HG03575 (cell line): Measurements from ENCODE around the gene SERGEF.
"Not testable (repeated sequence)": the region's sequence is repeated elsewhere in the genome, so short reads cannot be mapped to it uniquely, and the experiment has no call there.

Source experiments
- ATAC-seq: cut with Tn5 transposase; IDR thresholded peaks from one replicate; pipeline ENCODE4 v1.9.1; 2021; ENCODE audit not compliant: unreplicated experiment, insufficient number of reproducible peaks, low FRiP score; ENCODE audit errors: extremely low read depth

Gene SERGEF

DNA sequence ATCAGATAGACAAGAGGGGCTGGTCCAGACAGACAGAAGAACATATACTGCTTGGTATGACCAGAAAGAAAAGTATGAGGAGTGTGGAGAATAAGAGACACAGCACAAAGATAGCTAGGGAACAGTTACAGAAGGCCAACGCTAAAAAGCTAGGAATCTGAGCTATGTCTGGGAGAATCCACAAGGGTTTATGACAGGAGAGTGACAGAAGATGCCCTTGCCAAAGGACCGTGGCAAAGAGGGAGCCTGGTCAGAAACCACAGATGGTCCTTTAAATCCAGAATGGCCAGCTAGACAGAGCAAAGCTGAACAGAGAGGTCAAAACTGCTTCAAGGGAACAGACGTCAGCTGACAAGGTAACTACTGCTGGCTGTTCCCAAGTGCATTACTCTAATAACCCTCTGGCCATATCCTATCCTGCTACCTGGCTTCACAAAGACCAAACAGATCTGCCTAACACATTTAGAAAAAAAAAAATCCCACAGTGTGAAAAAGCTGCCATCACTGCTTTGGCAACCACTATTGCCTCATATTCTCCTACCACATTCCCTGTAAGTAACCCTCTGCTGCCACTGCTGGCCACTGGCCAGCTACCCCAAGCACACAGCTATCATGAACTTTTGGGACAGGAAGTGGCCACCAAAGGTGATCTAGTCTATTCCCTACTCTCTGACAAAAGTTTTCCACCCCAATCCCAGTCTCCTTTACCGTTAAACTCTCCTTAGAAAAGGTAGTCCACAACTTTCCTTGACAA is 7.3 kb downstream of the SERGEF start:
- no peak for ATAC-seq

DNA sequence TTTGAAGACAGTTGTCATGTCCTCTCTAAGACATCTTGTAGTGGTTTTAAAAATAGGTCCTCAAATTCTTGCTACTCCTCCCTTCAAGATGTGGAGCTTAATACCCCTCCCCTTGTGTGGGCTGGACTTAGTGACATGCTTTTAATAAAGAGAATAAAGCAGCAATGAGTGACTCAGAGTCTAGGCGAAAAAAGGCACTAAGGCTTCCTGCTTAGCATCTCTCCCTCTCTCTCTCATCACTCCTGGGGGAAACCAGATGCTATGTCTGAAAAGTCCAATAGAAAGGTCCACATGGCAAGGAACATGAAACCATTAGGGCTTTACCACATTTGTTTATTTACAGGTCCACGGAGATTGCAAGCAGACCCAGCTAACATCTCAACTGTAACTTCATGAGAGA is 11.7 kb downstream of the SERGEF start:
- ATAC-seq: no peak

DNA sequence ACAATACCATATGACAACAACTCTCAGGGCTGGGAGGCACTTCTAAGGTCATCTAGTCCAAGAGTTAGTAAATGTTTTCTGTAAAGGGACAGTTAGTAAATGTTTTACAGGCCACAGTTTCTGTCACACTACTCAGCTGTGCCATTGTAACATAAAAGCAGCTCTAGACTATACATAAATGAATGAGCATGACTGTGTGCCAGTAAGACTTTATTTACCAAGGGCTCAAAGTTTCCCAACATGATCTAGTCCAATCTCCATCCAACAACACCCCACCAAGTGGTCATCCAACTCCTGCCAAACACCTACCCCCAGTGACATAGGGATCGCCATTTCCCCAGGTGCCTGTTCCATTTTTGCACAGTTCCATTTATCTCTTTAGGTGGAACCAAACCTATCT is 12.1 kb downstream of the SERGEF start:
- no peak for ATAC-seq

DNA sequence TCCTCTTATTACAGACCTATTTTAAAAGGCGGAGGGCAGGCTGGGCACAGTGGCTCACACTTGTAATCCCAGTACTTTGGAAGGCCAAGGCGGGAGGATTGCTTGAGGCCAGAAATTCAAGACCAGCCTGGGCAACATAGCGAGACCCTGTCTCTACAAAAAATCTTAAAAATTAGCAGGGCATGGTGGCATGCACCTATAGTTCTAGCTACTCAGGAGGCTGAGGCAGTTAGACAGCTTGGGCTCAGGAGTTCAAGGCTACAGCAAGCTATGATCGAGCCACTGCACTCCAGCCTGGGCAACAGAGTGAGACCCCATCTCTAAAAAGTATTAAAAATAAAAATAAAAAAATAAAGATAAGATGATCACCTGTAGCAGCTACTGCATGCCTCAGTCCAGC is 12.7 kb downstream of the SERGEF start:
- not testable (repeated sequence) for ATAC-seq

DNA sequence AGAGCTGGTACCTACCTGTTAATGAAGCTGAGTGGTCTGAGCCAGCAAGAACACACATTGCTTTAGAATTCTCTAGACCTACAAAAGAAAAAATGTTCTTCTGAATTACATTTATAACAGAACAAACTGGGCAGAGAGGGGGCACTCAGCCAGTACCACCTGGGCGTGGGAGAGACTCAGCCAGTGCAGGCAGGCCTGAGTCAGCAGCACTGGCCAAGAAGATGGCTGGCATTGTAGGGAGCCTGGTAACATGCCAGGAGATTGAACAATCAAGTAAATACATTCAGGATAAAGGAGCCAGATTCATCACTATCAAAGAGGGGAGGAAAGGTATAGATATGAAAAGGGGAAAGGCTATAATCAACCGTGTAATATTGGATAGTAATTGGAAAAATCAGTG is 19.9 kb downstream of the SERGEF start:
- no peak for ATAC-seq

DNA sequence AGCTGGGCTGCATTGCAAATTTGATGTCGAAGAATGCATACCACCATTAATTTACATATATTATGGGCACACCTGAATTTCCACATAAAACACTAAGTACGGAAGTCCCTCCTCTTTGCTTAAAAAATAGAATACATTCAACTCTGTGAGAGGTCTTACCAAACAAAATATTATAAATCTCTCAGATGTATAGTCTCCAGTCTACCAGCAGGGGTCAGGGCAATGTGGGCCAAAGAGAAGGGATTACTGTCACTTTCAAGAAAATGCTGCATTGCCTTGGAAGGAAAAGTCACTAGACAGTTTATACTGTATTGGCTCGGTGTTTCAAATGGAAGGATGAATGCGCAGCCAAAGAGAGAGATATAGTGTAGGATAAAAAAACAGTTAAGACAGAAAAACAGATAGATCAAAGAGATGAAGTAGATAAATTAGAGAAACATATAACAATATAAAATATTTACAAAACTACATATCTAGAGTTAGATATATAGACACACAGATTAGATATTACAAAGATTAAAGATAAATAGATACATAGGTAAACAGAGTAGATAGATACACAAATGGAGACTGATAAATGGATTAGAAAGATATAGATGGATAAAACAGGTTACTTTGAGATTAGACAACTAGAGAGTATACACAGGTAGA is 20.9 kb downstream of the SERGEF start:
- ATAC-seq: no peak

DNA sequence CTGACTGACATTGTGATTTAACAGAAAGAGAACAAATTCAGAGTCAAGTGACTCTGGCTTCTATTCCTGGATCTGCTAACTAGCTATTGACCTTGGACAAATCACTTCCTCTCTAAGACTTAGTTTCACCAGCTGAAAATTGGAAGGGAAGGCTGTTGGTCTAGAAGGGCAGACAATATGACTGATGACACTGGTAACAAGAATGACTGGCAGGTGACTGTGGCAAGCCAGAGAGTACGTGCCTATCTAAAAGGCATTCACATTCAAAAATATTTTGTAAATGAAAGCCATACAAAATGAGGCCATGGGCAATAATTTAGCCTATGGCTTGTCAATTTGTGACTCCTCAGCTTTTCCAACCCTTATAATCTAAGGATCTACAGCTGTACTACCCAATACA is 23.5 kb downstream of the SERGEF start:
- ATAC-seq: no peak

DNA sequence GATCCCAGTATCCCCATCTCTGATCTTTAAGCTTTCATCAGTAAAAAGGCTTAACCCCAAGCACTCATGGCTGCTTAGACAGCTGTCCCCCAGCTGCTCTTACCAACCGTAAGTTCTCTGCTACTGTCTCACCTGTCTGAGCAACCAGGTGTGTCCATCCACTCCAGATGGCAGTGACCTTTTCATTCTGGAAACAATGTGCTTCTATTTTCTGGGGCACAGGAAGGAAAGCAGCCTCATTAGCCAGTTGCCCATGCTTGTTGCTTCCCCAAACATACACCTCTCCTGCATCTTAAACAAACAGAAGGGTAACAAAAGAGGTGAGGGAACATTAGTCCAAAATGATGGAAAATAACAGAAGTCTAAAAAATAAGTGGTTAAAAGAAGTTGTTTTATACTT is 24.4 kb downstream of the SERGEF start:
- ATAC-seq: no peak

DNA sequence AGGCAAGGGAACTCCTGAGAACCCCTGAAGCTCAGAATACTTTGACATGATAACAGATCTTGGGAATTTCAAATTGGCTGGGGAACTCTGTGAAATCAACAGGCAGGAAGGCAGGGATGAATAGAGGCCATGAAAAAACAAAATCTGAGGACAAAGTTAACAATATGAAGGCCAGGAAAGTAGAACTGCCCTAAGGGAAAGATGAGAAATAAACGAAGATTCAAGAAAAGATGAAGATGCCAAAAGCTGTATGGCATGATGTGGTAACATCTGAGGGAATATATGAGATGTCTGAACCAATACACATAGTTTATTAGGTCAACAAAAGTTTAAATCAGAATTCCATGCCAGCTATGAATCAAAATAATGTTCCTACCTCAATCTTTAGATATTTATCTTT is 25.0 kb downstream of the SERGEF start:
- ATAC-seq: no peak

DNA sequence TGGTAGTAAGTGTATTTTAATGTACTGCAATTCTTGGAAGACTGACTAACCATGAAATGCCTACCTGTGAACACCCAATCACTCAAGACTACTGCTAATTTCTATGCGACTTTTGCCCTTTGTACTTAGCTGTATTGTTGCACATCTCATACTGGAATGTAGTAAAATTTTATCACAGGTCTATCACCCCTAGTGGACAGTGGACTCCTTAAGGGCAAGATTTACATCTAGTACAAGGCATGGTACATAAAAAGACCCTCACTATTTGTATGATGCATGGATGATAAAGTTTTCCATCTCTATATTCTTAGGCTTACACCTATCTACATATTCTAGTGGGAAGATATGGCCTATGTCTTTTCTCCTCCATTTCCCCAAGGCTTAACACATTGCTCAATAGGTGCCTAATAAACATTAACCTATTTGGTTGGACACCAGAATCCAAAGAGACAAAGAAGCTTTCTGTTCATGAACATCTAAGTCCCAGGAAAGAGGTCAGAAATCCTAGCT is 26.1 kb downstream of the SERGEF start:
- no peak for ATAC-seq

DNA sequence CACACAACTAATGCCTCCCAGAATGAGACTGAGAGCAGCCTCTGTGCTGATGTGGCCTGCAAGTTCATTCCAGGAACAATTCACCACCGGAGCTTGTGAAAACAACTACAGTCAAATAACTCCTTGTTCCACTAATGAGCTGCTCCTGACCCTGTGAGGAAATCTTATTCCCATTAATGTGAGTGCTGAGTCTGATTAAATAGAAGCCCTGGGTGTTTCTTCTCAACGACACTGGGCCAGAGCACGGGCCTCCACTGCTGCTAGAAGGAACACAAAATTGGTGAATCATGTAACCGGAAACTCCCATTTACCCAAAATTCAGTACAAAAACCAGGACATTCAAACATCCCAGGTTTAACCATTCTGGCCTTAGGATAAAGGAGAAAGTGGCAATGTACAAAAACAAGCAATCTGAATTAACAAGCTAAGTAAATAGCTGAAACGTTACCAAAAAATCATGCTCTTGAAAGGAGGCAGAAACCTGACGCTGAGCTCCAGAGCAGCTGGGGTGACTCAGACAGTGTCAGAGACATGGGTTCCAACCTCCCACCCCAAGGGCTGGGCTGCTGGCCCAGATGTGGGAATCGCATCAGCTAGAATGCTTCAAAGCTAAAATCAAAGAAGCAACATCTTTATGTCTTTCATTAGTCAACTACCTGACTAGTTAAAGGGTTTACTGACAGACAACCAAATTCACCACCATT is 26.7 kb downstream of the SERGEF start:
- no peak for ATAC-seq

DNA sequence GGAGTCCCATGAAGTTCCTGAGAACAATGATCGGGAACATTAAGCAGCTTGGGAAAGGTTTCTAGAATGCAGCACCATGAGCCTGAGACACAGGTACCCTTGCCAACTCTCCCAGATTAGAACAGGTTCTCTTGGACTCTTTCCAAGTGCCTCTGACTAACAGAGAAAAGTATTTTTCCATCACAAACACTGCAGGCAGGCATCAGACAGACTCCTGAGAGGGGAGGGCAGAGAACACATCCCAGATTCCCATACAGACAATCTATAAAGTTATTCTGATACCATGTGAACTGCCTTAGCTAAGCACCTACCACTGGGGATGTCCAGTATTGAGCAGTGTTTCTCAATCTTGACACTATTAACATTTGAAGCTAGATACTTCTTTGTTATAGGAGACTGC is 27.3 kb downstream of the SERGEF start:
- no peak for ATAC-seq

DNA sequence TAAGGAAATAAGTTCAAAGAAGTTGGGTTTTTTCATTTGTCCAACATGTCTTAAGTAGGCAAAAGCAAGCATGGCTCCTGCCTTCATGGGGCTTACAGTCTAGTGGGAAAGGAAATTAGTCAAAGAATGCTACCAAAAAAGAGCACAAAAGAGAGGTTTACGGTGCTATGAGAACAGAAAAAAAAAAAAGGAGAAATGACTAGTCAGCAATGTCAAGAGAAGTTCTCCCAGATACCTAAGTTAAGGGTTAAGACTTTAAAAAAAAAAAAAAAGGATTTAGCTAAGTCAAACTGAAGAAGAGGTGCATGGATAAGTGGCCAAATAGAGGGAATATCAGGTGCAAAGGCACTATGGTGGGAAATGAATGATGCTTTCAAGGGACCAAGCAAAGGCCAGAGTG is 29.3 kb downstream of the SERGEF start:
- no peak for ATAC-seq

DNA sequence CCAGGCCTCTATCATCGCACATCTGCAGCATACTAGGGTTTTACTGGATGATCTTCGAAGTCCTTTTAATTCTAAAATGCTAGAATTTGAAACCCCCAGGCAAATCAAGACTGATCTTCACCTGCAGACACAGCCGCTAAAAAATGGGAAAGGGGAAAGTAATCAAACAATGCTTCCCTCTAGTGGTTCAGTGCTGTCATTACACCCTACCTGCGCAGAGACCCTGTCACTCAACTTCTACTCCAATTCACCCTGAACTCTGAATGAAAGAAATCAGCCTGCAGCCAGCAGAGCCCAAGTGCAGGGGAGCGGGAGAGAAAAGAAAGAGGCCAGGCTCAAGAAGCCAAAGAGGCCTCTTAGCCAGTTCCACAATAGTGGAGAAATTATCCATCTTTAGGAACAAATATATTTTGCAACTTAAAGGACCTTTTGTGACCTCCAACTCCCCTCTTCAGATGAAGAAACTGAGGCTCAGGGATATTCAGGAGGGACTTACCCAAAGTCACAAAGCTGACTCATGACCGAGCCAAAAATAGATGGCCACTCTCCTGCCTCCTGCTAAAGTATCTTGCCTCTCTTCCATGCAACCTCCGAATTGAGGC is 33.0 kb downstream of the SERGEF start:
- ATAC-seq: no peak

DNA sequence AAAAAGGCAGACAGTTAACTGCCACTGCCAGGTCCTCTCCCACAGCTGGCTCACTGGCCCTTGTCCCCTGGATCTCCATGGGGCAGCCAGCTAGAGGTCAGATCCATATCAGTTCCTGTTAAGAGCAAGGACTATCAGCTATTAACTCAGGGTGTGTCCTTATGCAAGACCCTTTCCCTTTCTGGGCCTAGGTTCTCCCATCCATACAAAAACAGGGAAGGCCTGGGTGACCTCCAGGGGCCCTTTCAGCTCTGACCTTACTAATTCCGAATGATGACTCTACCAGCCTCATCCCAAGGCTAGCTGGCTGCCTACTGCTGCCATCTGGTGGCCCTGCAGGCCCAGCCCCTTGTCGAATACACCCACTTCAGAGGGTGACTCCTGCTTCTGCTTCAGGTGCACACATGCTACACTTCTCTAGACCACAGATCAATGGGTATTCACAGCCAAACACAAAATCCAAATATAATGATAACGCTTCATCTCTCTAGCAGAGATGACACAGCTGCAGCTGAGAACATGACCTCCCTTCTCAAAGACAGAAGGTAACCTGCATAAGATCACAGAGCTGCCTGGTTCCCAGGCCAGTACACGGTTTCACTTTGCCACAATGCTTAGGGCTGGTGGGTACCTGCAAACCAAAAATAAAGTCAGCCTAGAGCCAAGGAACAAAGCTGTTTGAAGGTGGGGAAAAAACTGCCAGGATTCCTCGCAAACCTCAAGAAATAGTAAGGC is 34.1 kb downstream of the SERGEF start:
- no peak for ATAC-seq

DNA sequence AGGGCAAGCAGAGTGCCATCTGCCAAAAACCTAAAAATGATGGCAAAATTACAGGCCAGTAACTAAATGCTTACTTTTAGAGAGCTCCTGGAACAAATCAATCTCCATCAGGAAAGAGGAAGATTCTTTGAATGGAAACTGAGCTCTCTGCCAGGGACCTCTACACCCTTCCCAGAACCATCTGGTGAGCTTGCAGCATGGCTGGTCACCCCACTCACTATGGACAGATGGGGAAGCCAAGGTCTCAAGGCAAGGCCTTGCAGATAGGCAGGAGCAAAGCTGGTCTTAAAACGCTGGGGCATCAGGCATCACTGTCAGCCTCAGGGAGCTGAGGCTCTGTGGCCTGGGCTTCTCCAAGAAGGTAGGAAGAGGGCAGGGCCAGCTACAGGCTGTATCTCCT is 36.2 kb downstream of the SERGEF start:
- no peak for ATAC-seq

DNA sequence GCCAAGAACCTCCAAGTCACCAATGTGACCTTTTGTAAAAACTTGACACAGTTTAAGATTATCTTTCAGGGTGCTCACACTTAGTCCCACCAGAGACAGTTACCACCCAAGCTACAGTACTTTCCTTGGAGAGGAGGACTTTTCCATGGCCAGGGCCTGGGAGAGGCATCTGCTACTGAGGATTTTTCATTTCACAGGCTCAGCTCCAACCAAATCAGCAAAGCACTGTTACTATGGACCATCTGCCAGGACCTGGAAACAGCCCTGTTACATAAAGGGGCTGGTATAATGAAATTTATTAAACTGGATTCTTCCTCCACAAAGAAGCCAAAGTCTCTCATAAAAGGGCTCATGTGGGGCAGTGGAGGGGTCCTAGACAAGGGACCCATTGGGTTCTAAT is 38.6 kb downstream of the SERGEF start:
- no peak for ATAC-seq

DNA sequence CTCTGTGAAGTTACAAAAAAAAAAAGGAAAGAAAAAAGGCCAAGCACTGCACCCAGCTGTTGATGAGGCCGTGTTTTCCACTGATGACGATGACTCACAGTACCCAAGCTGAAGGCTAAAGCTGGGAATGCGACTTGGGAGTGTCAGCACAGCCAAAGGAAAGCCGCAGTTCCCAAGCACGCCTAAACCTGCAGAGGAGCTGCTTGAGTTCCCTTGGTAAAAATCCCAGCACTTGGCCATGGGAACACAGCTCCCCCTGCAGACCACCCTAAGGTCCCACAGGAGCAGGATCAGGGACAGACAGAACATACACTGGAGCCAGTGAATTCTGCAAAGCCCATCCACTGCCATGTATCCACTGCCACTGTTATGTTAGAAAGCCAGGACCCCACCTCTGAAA is 39.9 kb downstream of the SERGEF start:
- no peak for ATAC-seq

DNA sequence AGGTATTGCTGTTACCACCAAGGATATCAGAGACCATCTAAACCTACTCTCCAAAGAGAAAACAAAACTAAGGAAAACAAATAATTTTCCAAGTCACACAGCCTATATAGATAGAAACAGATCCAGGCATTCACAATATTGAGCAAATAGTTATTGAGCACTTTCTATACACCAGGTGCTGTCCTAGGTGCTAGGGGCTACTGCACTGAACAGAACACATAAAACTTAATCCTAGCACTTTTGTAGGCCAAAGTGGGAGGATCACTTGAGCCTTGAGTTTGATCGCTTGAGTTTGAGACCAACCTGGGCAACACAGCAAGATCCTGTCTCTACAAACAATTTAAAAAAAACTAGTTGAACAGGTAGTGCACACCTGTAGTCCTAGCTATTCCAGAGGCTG is 44.6 kb downstream of the SERGEF start:
- ATAC-seq: no peak
